ENCODE results near the gene RARB.

DNA sequence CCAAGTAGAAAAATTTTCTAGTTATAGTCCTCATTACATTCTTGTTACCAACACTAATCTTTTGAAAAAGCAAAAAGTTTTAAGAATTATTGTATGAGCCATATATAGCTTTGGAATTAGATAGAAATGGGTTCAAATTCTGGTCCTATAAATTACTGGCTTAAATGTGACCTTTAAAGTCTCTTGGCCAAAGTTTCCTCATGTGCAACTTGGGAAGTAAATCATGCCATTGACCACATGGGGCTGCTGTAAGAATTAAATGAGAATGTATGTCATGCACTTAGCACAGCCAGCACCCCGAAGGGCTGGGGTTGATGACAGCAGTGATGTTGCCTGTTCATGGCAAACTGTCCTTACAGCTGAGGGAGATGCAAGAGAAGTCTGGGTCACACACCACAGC is 128.4 kb downstream of the RARB start:
- TF ChIP-seq, protein P1, sequence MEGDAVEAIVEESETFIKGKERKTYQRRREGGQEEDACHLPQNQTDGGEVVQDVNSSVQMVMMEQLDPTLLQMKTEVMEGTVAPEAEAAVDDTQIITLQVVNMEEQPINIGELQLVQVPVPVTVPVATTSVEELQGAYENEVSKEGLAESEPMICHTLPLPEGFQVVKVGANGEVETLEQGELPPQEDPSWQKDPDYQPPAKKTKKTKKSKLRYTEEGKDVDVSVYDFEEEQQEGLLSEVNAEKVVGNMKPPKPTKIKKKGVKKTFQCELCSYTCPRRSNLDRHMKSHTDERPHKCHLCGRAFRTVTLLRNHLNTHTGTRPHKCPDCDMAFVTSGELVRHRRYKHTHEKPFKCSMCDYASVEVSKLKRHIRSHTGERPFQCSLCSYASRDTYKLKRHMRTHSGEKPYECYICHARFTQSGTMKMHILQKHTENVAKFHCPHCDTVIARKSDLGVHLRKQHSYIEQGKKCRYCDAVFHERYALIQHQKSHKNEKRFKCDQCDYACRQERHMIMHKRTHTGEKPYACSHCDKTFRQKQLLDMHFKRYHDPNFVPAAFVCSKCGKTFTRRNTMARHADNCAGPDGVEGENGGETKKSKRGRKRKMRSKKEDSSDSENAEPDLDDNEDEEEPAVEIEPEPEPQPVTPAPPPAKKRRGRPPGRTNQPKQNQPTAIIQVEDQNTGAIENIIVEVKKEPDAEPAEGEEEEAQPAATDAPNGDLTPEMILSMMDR (IDR thresholded peaks at IDR 0.05): peak in 1 of 12 donors; percentile 4
- no peak for TF ChIP-seq POLR2A (IDR thresholded peaks at IDR 0.05)
